K562 (cell line): ENCODE measurements around the gene KLHDC10. TPM values are rescaled to one million over a fixed set of nuclear protein-coding genes. Genes with fewer than 3 reads are reported as not detected.

Source experiments
- BRF2 ChIP-seq: IDR thresholded peaks from 3 replicates; pipeline ENCODE4 v1.6.1; 2011; ENCODE audit warnings: borderline replicate concordance, mild to moderate bottlenecking; ENCODE audit not compliant: insufficient read length, insufficient read depth
- EP300 ChIP-seq: IDR thresholded peaks from 2 replicates; pipeline ENCODE4 v1.6.1; 2012; ENCODE audit warnings: low read length, improper control_type of control experiment
- KLF6 ChIP-seq: fragments of 250-450 bp; sonication (Bioruptor Pico); IDR thresholded peaks from 2 replicates; pipeline ENCODE4 v1.4.0; 2020; ENCODE audit warnings: mild to moderate bottlenecking, moderate library complexity, borderline replicate concordance
- MAZ ChIP-seq, 2 experiments: fragments of 450-650 bp in 1 of 2; sonication (generic) in 1 of 2; formaldehyde crosslinking; IDR thresholded peaks in 1 of 2; conservative IDR thresholded peaks in 1 of 2; 2 replicates each; pipeline versions ENCODE4 v1.4.0 to v1.5.0; 2020; ENCODE audit warnings: mild to moderate bottlenecking in 1 of 2, missing genetic modification reagents in 1 of 2
- MXD1 ChIP-seq: fragments of 250-450 bp; sonication (Bioruptor Pico); IDR thresholded peaks from 2 replicates; pipeline ENCODE4 v1.8.0; 2021; ENCODE audit warnings: borderline replicate concordance, mild to moderate bottlenecking, moderate library complexity; ENCODE audit not compliant: poor library complexity, severe bottlenecking
- PTRF ChIP-seq: fragments of 450-650 bp; IDR thresholded peaks from 2 replicates; pipeline ENCODE4 v1.6.1; 2016; ENCODE audit warnings: mild to moderate bottlenecking, missing genetic modification characterization, missing compliant biosample characterization
- RAD21 ChIP-seq, 2 experiments: fragments of 250-450 bp in 1 of 2; fragments of 450-650 bp in 1 of 2; sonication (Bioruptor Pico) in 1 of 2; formaldehyde crosslinking in 1 of 2; IDR thresholded peaks in 1 of 2; conservative IDR thresholded peaks in 1 of 2; 2 replicates each; pipeline versions ENCODE4 v1.4.0 to v1.8.0; 2020 to 2022; ENCODE audit warnings: mild to moderate bottlenecking in 2 of 2, moderate library complexity in 1 of 2
- RBM17 ChIP-seq: fragments of 200-400 bp; formaldehyde crosslinking; IDR thresholded peaks from 2 replicates; pipeline ENCODE4 v1.6.1; 2017; ENCODE audit warnings: low read depth, mild to moderate bottlenecking, low read length, borderline replicate concordance
- SAP30 ChIP-seq: fragments of 200-600 bp; sonication (generic); IDR thresholded peaks from 2 replicates; pipeline ENCODE4 v1.6.1; 2012; ENCODE audit warnings: borderline replicate concordance, low read depth, mild to moderate bottlenecking, moderate library complexity, low read length, control low read depth, inconsistent platforms; ENCODE audit not compliant: insufficient read depth, poor library complexity, severe bottlenecking
- THAP12 ChIP-seq: fragments of 250-450 bp; sonication (Bioruptor Pico); IDR thresholded peaks from 2 replicates; pipeline ENCODE4 v1.9.0; 2021; ENCODE audit warnings: mild to moderate bottlenecking, inconsistent platforms
- ZFPM2 ChIP-seq: fragments of 250-450 bp; sonication (Bioruptor Pico); IDR thresholded peaks from 2 replicates; pipeline ENCODE4 v1.5.1; 2022; ENCODE audit warnings: mild to moderate bottlenecking
- ZNF12 ChIP-seq: sonication (generic); formaldehyde crosslinking; IDR thresholded peaks from 2 replicates; pipeline ENCODE4 v1.4.0; 2020; ENCODE audit warnings: mild to moderate bottlenecking, missing genetic modification reagents
- ZNF644 ChIP-seq: fragments of 200-800 bp; sonication (Bioruptor generic); IDR thresholded peaks from 2 replicates; pipeline ENCODE4 v1.6.1; 2016; ENCODE audit warnings: low read depth, missing genetic modification characterization, missing compliant biosample characterization
- polyA plus RNA-seq, 8 experiments: library from polyadenylated mRNA; depleted of rRNA in 4 of 8; stranded (reverse) in 5 of 8; unstranded in 3 of 8; fragments of >200 nt; fragmentation: Nextera tagmentation in 2 of 8; fragmentation: Illumina TruSeq in 1 of 8; extraction: Ambion mirVana in 2 of 8; extraction: Trizol in 1 of 8; gene quantifications; 2 replicates each; pipeline versions ENCODE4 v1.2.1 to v1.2.3, GENCODE V29; 2011 to 2014; ENCODE audit warnings: inconsistent platforms in 1 of 8, missing spikeins in 1 of 8
- total RNA-seq, 7 experiments: library from RNA; depleted of rRNA in 6 of 7; stranded (reverse); fragments of >200 nt in 6 of 7; fragmentation: Illumina TruSeq in 2 of 7; extraction: Trizol in 2 of 7; gene quantifications; 2 replicates each; pipeline versions ENCODE4 v1.2.1 to v1.2.3, GENCODE V29; 2011 to 2021; ENCODE audit warnings: low replicate concordance in 1 of 7
- TF ChIP-seq, protein P1 (sequence below): fragments of 250-450 bp; sonication (Bioruptor Pico); IDR thresholded peaks from 2 replicates; pipeline ENCODE4 v1.4.0; 2020; ENCODE audit warnings: mild to moderate bottlenecking, moderate library complexity
- TF ChIP-seq, protein P2 (sequence below): fragments of 450-650 bp; conservative IDR thresholded peaks from 2 replicates; pipeline ENCODE4 v1.6.1; 2016; ENCODE audit warnings: missing genetic modification characterization, low read depth, mild to moderate bottlenecking, control low read depth, missing compliant biosample characterization

KLHDC10 gene
- total and polyA plus RNA-seq, 9 of the 15 experiments (the other 6 are each of a cell fraction or from before 2014, with no cell fraction given), result 9.8 to 80.5 (median 31.4) TPM

DNA sequence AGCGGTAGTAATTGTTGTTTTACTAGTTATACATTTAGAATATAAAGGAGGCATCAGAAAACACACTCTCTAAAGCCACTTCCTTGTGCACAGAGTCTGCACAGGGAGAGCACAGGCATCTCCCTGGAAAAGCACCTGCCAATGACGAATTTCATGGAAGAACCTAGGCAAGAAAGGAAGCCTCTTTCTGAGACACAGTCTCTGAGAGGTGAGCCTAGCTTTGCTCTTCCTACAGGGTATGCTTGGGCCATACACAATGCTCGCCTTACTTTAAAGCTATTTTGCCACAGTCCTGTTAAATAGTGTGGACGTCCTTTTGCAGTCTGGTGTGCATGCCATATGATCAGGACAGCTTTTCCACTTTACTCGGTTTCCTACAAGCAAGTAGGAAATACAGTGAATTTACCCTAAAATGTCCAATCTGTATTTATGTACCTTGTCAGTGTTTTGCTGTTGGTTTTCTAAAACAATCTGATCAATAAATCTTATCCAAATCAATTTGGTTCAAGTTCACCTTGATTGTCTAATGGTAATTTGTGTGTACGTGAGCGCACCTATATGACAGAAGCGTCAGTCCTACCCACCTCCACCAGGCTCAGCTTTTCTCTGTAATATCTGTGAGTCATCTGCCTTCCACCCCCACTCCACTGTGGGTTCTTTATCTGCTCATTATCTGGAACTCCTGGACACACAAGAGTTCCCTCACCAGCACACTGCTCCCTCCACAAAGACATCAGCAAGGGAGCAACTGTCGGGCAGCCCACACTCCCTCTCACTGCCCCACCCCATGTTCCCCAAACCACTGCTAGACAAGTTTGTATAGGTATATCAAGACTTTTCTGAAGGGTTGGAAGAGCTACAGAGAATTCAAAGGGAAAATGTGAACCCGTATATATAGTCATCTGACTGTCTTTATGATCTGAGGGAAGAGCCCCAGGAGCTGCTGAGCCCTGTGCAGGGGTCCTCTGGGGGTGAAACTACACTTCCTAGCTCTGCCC is 65.2 kb downstream of the KLHDC10 start (continued):
- TF ChIP-seq BRF2 (no peak), ZNF12 (no peak), MXD1 (no peak), MAZ (CRISPR knock-in tag; conservative IDR thresholded peaks at IDR 0.05 in 1 of 2, IDR thresholded peaks at IDR 0.05 in 1 of 2) (peak; percentile 86 to 94), EP300 (peak; percentile 98), THAP12 (CRISPR knock-in tag) (no peak), RAD21 (CRISPR knock-in tag; conservative IDR thresholded peaks at IDR 0.05 in 1 of 2, IDR thresholded peaks at IDR 0.05 in 1 of 2) (peak; percentile 20 to 50; a peak in 3 of 4 replicates), ZFPM2 (CRISPR knock-in tag) (no peak), SAP30 (no peak), RBM17 (no peak), PTRF (tag) (no peak), ZNF644 (tag) (no peak; the same call in 1 of the 2 replicates), KLF6 (CRISPR knock-in tag) (0 out of 2 replicates have a peak, but pooled peaks have one; percentile 52)
- TF ChIP-seq, protein P1, sequence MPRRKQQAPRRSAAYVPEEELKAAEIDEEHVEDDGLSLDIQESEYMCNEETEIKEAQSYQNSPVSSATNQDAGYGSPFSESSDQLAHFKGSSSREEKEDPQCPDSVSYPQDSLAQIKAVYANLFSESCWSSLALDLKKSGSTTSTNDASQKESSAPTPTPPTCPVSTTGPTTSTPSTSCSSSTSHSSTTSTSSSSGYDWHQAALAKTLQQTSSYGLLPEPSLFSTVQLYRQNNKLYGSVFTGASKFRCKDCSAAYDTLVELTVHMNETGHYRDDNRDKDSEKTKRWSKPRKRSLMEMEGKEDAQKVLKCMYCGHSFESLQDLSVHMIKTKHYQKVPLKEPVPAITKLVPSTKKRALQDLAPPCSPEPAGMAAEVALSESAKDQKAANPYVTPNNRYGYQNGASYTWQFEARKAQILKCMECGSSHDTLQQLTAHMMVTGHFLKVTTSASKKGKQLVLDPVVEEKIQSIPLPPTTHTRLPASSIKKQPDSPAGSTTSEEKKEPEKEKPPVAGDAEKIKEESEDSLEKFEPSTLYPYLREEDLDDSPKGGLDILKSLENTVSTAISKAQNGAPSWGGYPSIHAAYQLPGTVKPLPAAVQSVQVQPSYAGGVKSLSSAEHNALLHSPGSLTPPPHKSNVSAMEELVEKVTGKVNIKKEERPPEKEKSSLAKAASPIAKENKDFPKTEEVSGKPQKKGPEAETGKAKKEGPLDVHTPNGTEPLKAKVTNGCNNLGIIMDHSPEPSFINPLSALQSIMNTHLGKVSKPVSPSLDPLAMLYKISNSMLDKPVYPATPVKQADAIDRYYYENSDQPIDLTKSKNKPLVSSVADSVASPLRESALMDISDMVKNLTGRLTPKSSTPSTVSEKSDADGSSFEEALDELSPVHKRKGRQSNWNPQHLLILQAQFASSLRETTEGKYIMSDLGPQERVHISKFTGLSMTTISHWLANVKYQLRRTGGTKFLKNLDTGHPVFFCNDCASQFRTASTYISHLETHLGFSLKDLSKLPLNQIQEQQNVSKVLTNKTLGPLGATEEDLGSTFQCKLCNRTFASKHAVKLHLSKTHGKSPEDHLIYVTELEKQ, result no peak
- TF ChIP-seq, protein P2, sequence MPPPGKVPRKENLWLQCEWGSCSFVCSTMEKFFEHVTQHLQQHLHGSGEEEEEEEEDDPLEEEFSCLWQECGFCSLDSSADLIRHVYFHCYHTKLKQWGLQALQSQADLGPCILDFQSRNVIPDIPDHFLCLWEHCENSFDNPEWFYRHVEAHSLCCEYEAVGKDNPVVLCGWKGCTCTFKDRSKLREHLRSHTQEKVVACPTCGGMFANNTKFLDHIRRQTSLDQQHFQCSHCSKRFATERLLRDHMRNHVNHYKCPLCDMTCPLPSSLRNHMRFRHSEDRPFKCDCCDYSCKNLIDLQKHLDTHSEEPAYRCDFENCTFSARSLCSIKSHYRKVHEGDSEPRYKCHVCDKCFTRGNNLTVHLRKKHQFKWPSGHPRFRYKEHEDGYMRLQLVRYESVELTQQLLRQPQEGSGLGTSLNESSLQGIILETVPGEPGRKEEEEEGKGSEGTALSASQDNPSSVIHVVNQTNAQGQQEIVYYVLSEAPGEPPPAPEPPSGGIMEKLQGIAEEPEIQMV (tag), result no peak
